HepG2 (cell line): Measurements from ENCODE around the gene GFER. TPM values are rescaled to one million over a fixed set of nuclear protein-coding genes. Genes with fewer than 3 reads are reported as not detected.
A peak's percentile ranks its signal among the peaks of the same experiment; 100 is the strongest.

Source experiments
- CBFB ChIP-seq: sonication (generic); formaldehyde crosslinking; IDR thresholded peaks from 2 replicates; pipeline ENCODE4 v1.4.0; 2020; ENCODE audit warnings: missing genetic modification reagents
- CREB1 ChIP-seq, 2 experiments: fragments of 450-650 bp in 1 of 2; IDR thresholded peaks; 2 replicates each; pipeline ENCODE4 v1.6.1; 2016 to 2017; ENCODE audit warnings: control low read depth in 1 of 2, mild to moderate bottlenecking in 1 of 2, missing compliant biosample characterization in 1 of 2, missing genetic modification characterization in 1 of 2
- DZIP1 ChIP-seq: sonication (generic); formaldehyde crosslinking; IDR thresholded peaks from 2 replicates; pipeline ENCODE4 v1.5.0; 2020; ENCODE audit warnings: mild to moderate bottlenecking, missing genetic modification reagents
- GFI1 ChIP-seq: sonication (generic); formaldehyde crosslinking; IDR thresholded peaks from 2 replicates; pipeline ENCODE4 v1.5.0; 2020; ENCODE audit warnings: missing genetic modification reagents, mild to moderate bottlenecking, borderline replicate concordance
- HINFP ChIP-seq: sonication (generic); formaldehyde crosslinking; IDR thresholded peaks from 2 replicates; pipeline ENCODE4 v1.4.0; 2020; ENCODE audit warnings: low read depth, mild to moderate bottlenecking, missing genetic modification reagents
- HOXA9 ChIP-seq: sonication (generic); formaldehyde crosslinking; IDR thresholded peaks from 2 replicates; pipeline ENCODE4 v1.8.1; 2022; ENCODE audit warnings: missing genetic modification reagents, mild to moderate bottlenecking, moderate library complexity, borderline replicate concordance
- IRF1 ChIP-seq: sonication (generic); formaldehyde crosslinking; IDR thresholded peaks from 2 replicates; pipeline ENCODE4 v1.4.0; 2020; ENCODE audit warnings: low read depth, mild to moderate bottlenecking, missing genetic modification reagents
- JDP2 ChIP-seq: sonication (generic); formaldehyde crosslinking; IDR thresholded peaks from 2 replicates; pipeline ENCODE4 v1.8.1; 2022; ENCODE audit warnings: missing genetic modification reagents, borderline replicate concordance
- NFKB2 ChIP-seq: sonication (generic); formaldehyde crosslinking; IDR thresholded peaks from 2 replicates; pipeline ENCODE4 v1.4.0; 2020; ENCODE audit warnings: missing genetic modification reagents, borderline replicate concordance
- PCBP1 ChIP-seq: fragments of 200-400 bp; formaldehyde crosslinking; IDR thresholded peaks from 2 replicates; pipeline ENCODE4 v1.6.1; 2017; ENCODE audit warnings: mild to moderate bottlenecking, low read depth, low read length, borderline replicate concordance
- SMYD3 ChIP-seq: sonication (generic); formaldehyde crosslinking; IDR thresholded peaks from 2 replicates; pipeline ENCODE4 v1.8.1; 2023; ENCODE audit warnings: mild to moderate bottlenecking, missing genetic modification reagents
- THAP11 ChIP-seq: IDR thresholded peaks from 2 replicates; pipeline ENCODE4 v1.6.1; 2016; ENCODE audit warnings: missing biosample characterization, missing genetic modification reagents
- ZFP90 ChIP-seq: sonication (generic); formaldehyde crosslinking; IDR thresholded peaks from 2 replicates; pipeline ENCODE4 v1.8.0; 2022; ENCODE audit warnings: missing genetic modification reagents, mild to moderate bottlenecking, inconsistent platforms, borderline replicate concordance
- ZKSCAN1 ChIP-seq: fragments of 150-350 bp; IDR thresholded peaks from 2 replicates; pipeline ENCODE4 v1.6.1; 2014; ENCODE audit warnings: low read length
- ZNF180 ChIP-seq: sonication (generic); formaldehyde crosslinking; IDR thresholded peaks from 2 replicates; pipeline ENCODE4 v1.4.0; 2020; ENCODE audit warnings: low read depth, missing genetic modification reagents, borderline replicate concordance
- ZNF24 ChIP-seq: fragments of 450-650 bp; IDR thresholded peaks from 2 replicates; pipeline ENCODE4 v1.6.1; 2017; ENCODE audit warnings: antibody characterized with exemption, mild to moderate bottlenecking
- ZNF264 ChIP-seq: sonication (generic); formaldehyde crosslinking; IDR thresholded peaks from 2 replicates; pipeline ENCODE4 v1.4.0; 2020; ENCODE audit warnings: missing genetic modification reagents
- ZNF3 ChIP-seq: IDR thresholded peaks from 2 replicates; pipeline ENCODE4 v1.7.0; 2017; ENCODE audit warnings: inconsistent platforms
- ZNF350 ChIP-seq: sonication (generic); formaldehyde crosslinking; IDR thresholded peaks from 2 replicates; pipeline ENCODE4 v1.4.0; 2020; ENCODE audit warnings: mild to moderate bottlenecking, low read depth, missing genetic modification reagents, borderline replicate concordance
- ZNF432 ChIP-seq: sonication (generic); formaldehyde crosslinking; IDR thresholded peaks from 2 replicates; pipeline ENCODE4 v1.5.0; 2020; ENCODE audit warnings: missing genetic modification reagents, mild to moderate bottlenecking, borderline replicate concordance
- ZNF776 ChIP-seq: sonication (generic); formaldehyde crosslinking; IDR thresholded peaks from 2 replicates; pipeline ENCODE4 v1.4.0; 2020; ENCODE audit warnings: mild to moderate bottlenecking, missing genetic modification reagents
- ZNF792 ChIP-seq: IDR thresholded peaks from 2 replicates; pipeline ENCODE4 v1.6.1; 2016
- ZNF891 ChIP-seq: sonication (generic); formaldehyde crosslinking; IDR thresholded peaks from 2 replicates; pipeline ENCODE4 v1.5.0; 2020; ENCODE audit warnings: mild to moderate bottlenecking, missing genetic modification reagents
- ZSCAN29 ChIP-seq: sonication (generic); formaldehyde crosslinking; conservative IDR thresholded peaks from 2 replicates; pipeline ENCODE4 v1.4.0; 2020; ENCODE audit warnings: mild to moderate bottlenecking, missing genetic modification reagents
- ZZZ3 ChIP-seq: sonication (generic); formaldehyde crosslinking; IDR thresholded peaks from 2 replicates; pipeline ENCODE4 v1.4.0; 2020; ENCODE audit warnings: missing genetic modification reagents, mild to moderate bottlenecking, borderline replicate concordance
- polyA plus RNA-seq, 8 experiments: library from polyadenylated mRNA; depleted of rRNA in 3 of 8; stranded (reverse) in 7 of 8; unstranded in 1 of 8; fragments of >200 nt; fragmentation: Illumina TruSeq in 4 of 8; extraction: Trizol in 4 of 8; gene quantifications; 2 replicates each; pipeline versions ENCODE4 v1.2.1 to v1.2.3, GENCODE V29; 2011 to 2016; ENCODE audit warnings: low read depth in 4 of 8, missing spikeins in 1 of 8, mixed read lengths in 1 of 8; ENCODE audit not compliant: insufficient read depth in 1 of 8
- total RNA-seq, 5 experiments: library from RNA; depleted of rRNA; stranded (reverse); fragments of >200 nt; fragmentation: Illumina TruSeq; extraction: Trizol; gene quantifications; 2 replicates each; pipeline ENCODE4 v1.2.3, GENCODE V29; 2016; ENCODE audit warnings: low read depth in 1 of 5

GFER gene
- total and polyA plus RNA-seq, 2 of the 13 experiments (the other 11 are each of a cell fraction or from before 2014, with no cell fraction given): 28.6 to 71.7 TPM

- TF ChIP-seq DZIP1 (CRISPR knock-in tag): no peak
- peak; percentile 67; the same call in 1 of the 2 replicates for TF ChIP-seq ZNF350 (CRISPR knock-in tag)
- TF ChIP-seq IRF1 (CRISPR knock-in tag): peak; percentile 81; the same call in 1 of the 2 replicates
- TF ChIP-seq ZNF264 (CRISPR knock-in tag): 0 out of 2 replicates have a peak, but pooled peaks have one; percentile 40
- TF ChIP-seq NFKB2: peak; percentile 75; the same call in 1 of the 2 replicates
- TF ChIP-seq ZNF3 (CRISPR knock-in tag): no peak
- peak; percentile 82 for TF ChIP-seq ZNF891 (CRISPR knock-in tag)
- peak; percentile 43; the same call in 1 of the 2 replicates for TF ChIP-seq GFI1
- 0 out of 2 replicates have a peak, but pooled peaks have one; percentile 61 for TF ChIP-seq ZKSCAN1
- peak; percentile 92 for TF ChIP-seq THAP11 (CRISPR knock-in tag)
- TF ChIP-seq PCBP1: no peak
- no peak for TF ChIP-seq CBFB (CRISPR knock-in tag)
- no peak for TF ChIP-seq ZNF432 (CRISPR knock-in tag)
- TF ChIP-seq JDP2 (CRISPR knock-in tag): no peak
- no peak for TF ChIP-seq HOXA9 (CRISPR knock-in tag)
- peak; percentile 37; the same call in 1 of the 2 replicates for TF ChIP-seq HINFP (CRISPR knock-in tag)
- TF ChIP-seq ZFP90 (CRISPR knock-in tag): peak; percentile 49; the same call in 1 of the 2 replicates
- TF ChIP-seq ZNF792 (CRISPR knock-in tag): 0 out of 2 replicates have a peak, but pooled peaks have one; percentile 46
- TF ChIP-seq ZNF180 (CRISPR knock-in tag): no peak
- peak; percentile 93 for TF ChIP-seq CREB1 (IDR thresholded peaks at IDR 0.05)
- TF ChIP-seq CREB1 (CRISPR knock-in tag; IDR thresholded peaks at IDR 0.05): peak; percentile 97
- no peak for TF ChIP-seq SMYD3 (CRISPR knock-in tag)
- peak; percentile 90; the same call in 1 of the 2 replicates for TF ChIP-seq ZZZ3 (CRISPR knock-in tag)
- peak; percentile 60; the same call in 1 of the 2 replicates for TF ChIP-seq ZNF776 (CRISPR knock-in tag)
- TF ChIP-seq ZNF24: no peak
- TF ChIP-seq ZSCAN29 (CRISPR knock-in tag): no peak
Measured at GRCh38 chr16:1964506-1965395, 19.2 kb upstream of the GFER start, which contains the start of gene RPS2 (continued).
